ENCODE measurements around the gene AP5S1. TPM values are rescaled to one million over a fixed set of nuclear protein-coding genes. Genes with fewer than 3 reads are reported as not detected.
"Not testable (repeated sequence)": the region's sequence is repeated elsewhere in the genome, so short reads cannot be mapped to it uniquely, and the experiment has no call there.

AP5S1 gene
- total and polyA plus RNA-seq, 2 donors from 2014 or later, result 16.0 to 19.5 TPM

GRCh38 chr20:3839328-3839727 lies 19.0 kb downstream of the AP5S1 start:
- Histone ChIP-seq H3K9me3 (ENCODE audit: control insufficient read depth in 2 of 3, insufficient read depth in 1 of 3, low read length in 3 of 3) (no peaks in the 10 kb centered on the region), H3K36me3 (ENCODE audit: control insufficient read depth in 2 of 3, insufficient read depth in 3 of 3, low read length in 3 of 3) (no peaks in the 10 kb centered on the region), H3K9ac (ENCODE audit: low read length in 3 of 3) (no peak overlapping the region), H3K27ac (ENCODE audit: low read depth in 2 of 2, low read length in 2 of 2) (no peak overlapping the region), H3K27me3 (ENCODE audit: control insufficient read depth, insufficient read depth, low read length) (no peaks in the 10 kb centered on the region), H3K4me3 (ENCODE audit: low read length in 3 of 3) (no peak overlapping the region), H3K4me1 (ENCODE audit: control insufficient read depth in 2 of 3, insufficient read depth in 2 of 3, low read depth in 1 of 3, low read length in 3 of 3) (no peaks in the 10 kb centered on the region)
- intact Hi-C loops (cut with DNase I), result no loop called here
- no peak for FAIRE-seq
- no peak for DNase-seq
- TF ChIP-seq CTCF (IDR thresholded peaks at IDR 0.05; ENCODE audit: borderline replicate concordance, extremely low read depth, insufficient read depth), result no peak

GRCh38 chr20:3840201-3840600 lies 19.9 kb downstream of the AP5S1 start:
- H3K4me1 ChIP-seq (ENCODE audit: control insufficient read depth in 2 of 3, insufficient read depth in 2 of 3, low read depth in 1 of 3, low read length in 3 of 3); H3K27ac ChIP-seq (ENCODE audit: low read depth in 2 of 2, low read length in 2 of 2); H3K9me3 ChIP-seq (ENCODE audit: control insufficient read depth in 2 of 3, insufficient read depth in 1 of 3, low read length in 3 of 3); H3K4me3 ChIP-seq (ENCODE audit: low read length in 3 of 3); intact Hi-C loops (cut with DNase I); H3K9ac ChIP-seq (ENCODE audit: low read length in 3 of 3); H3K36me3 ChIP-seq (ENCODE audit: control insufficient read depth in 2 of 3, insufficient read depth in 3 of 3, low read length in 3 of 3); FAIRE-seq; H3K27me3 ChIP-seq (ENCODE audit: control insufficient read depth, insufficient read depth, low read length); DNase-seq: not testable (repeated sequence)

GRCh38 chr20:3842348-3842930 lies 22.1 kb downstream of the AP5S1 start:
- FAIRE-seq (no peak), DNase-seq (no peak)
- no peak overlapping the region for H3K4me3 ChIP-seq (ENCODE audit: low read length in 3 of 3)
- H3K4me1 ChIP-seq (ENCODE audit: control insufficient read depth in 2 of 3, insufficient read depth in 2 of 3, low read depth in 1 of 3, low read length in 3 of 3), result no peaks in the 10 kb centered on the region
- no peaks in the 10 kb centered on the region for H3K27me3 ChIP-seq (ENCODE audit: control insufficient read depth, insufficient read depth, low read length)
- TF ChIP-seq CTCF (IDR thresholded peaks at IDR 0.05; ENCODE audit: borderline replicate concordance, extremely low read depth, insufficient read depth), result no peak
- H3K9ac ChIP-seq (ENCODE audit: low read length in 3 of 3), result no peak overlapping the region
- H3K27ac ChIP-seq (ENCODE audit: low read depth in 2 of 2, low read length in 2 of 2), result no peak overlapping the region
- no peaks in the 10 kb centered on the region for H3K9me3 ChIP-seq (ENCODE audit: control insufficient read depth in 2 of 3, insufficient read depth in 1 of 3, low read length in 3 of 3)
- intact Hi-C loops (cut with DNase I), result no loop called here
- H3K36me3 ChIP-seq (ENCODE audit: control insufficient read depth in 2 of 3, insufficient read depth in 3 of 3, low read length in 3 of 3), result no peaks in the 10 kb centered on the region

- intact Hi-C loops (cut with DNase I), result no loop called here
- FAIRE-seq (no peak), DNase-seq (no peak)
- Histone ChIP-seq H3K36me3 (ENCODE audit: control insufficient read depth in 2 of 3, insufficient read depth in 3 of 3, low read length in 3 of 3) (no peaks in the 10 kb centered on the region), H3K4me3 (ENCODE audit: low read length in 3 of 3) (no peak overlapping the region), H3K9me3 (ENCODE audit: control insufficient read depth in 2 of 3, insufficient read depth in 1 of 3, low read length in 3 of 3) (no peaks in the 10 kb centered on the region), H3K27ac (ENCODE audit: low read depth in 2 of 2, low read length in 2 of 2) (no peak overlapping the region), H3K9ac (ENCODE audit: low read length in 3 of 3) (no peak overlapping the region), H3K4me1 (ENCODE audit: control insufficient read depth in 2 of 3, insufficient read depth in 2 of 3, low read depth in 1 of 3, low read length in 3 of 3) (peaks cover 0 to 7% (median 0%) of the 10 kb centered on the region in 3 donors), H3K27me3 (ENCODE audit: control insufficient read depth, insufficient read depth, low read length) (no peaks in the 10 kb centered on the region)
- TF ChIP-seq CTCF (IDR thresholded peaks at IDR 0.05; ENCODE audit: borderline replicate concordance, extremely low read depth, insufficient read depth), result no peak
Observed at GRCh38 chr20:3843490-3843889, 23.1 kb downstream of the AP5S1 start.

- H3K36me3 ChIP-seq (ENCODE audit: control insufficient read depth in 2 of 3, insufficient read depth in 3 of 3, low read length in 3 of 3); FAIRE-seq; H3K4me3 ChIP-seq (ENCODE audit: low read length in 3 of 3); intact Hi-C loops (cut with DNase I); H3K9ac ChIP-seq (ENCODE audit: low read length in 3 of 3); H3K27me3 ChIP-seq (ENCODE audit: control insufficient read depth, insufficient read depth, low read length); H3K27ac ChIP-seq (ENCODE audit: low read depth in 2 of 2, low read length in 2 of 2); H3K4me1 ChIP-seq (ENCODE audit: control insufficient read depth in 2 of 3, insufficient read depth in 2 of 3, low read depth in 1 of 3, low read length in 3 of 3); H3K9me3 ChIP-seq (ENCODE audit: control insufficient read depth in 2 of 3, insufficient read depth in 1 of 3, low read length in 3 of 3); DNase-seq: not testable (repeated sequence)
Observed at GRCh38 chr20:3843990-3844619, 23.8 kb downstream of the AP5S1 start.

Measured in kidney (tissue), 14 donors.